HG03175 (cell line): Measurements from ENCODE around the gene CCNA2.
A peak's percentile ranks its signal among the peaks of the same experiment; 100 is the strongest.

Experiments used
- ATAC-seq: cut with Tn5 transposase; IDR thresholded peaks from one replicate; pipeline ENCODE4 v1.9.1; 2021; ENCODE audit warnings: mild to moderate bottlenecking, moderate library complexity; ENCODE audit not compliant: unreplicated experiment

The CCNA2 gene

GRCh38 chr4:121806411-121806810 lies 17.3 kb downstream of the CCNA2 start:
- ATAC-seq, result no peak

GRCh38 chr4:121801715-121802075 lies 22.0 kb downstream of the CCNA2 start:
- no peak for ATAC-seq

GRCh38 chr4:121800961-121801714 lies 22.5 kb downstream of the CCNA2 start, which contains the start of gene EXOSC9:
Gene EXOSC9, plus strand, starts transcription at chr4:121801323. Its CDS starts 102 bp downstream, at chr4:121801425.
- ATAC-seq, result peak; percentile 86

- ATAC-seq, result peak; percentile 13
These were observed 23.1 kb downstream of the CCNA2 start for GRCh38 chr4:121800638-121800960.

GRCh38 chr4:121799867-121800501 lies 23.7 kb downstream of the CCNA2 start:
- no peak for ATAC-seq

- ATAC-seq, result no peak
These were observed 24.4 kb downstream of the CCNA2 start for GRCh38 chr4:121799208-121799823.

- no peak for ATAC-seq
These were observed 27.4 kb downstream of the CCNA2 start for GRCh38 chr4:121796283-121796682.

- no peak for ATAC-seq
These were observed 29.0 kb downstream of the CCNA2 start for GRCh38 chr4:121794505-121795188.

GRCh38 chr4:121792966-121793365 lies 30.7 kb downstream of the CCNA2 start:
- ATAC-seq, result no peak

- ATAC-seq, result no peak
These were observed 32.2 kb downstream of the CCNA2 start for GRCh38 chr4:121791481-121791880.

GRCh38 chr4:121790976-121791375 lies 32.7 kb downstream of the CCNA2 start:
- no peak for ATAC-seq

GRCh38 chr4:121789960-121790829 lies 33.5 kb downstream of the CCNA2 start:
- no peak for ATAC-seq

- no peak for ATAC-seq
These were observed 34.2 kb downstream of the CCNA2 start for GRCh38 chr4:121789455-121789854.

GRCh38 chr4:121788896-121789295 lies 34.8 kb downstream of the CCNA2 start:
- peak; percentile 78 for ATAC-seq

- ATAC-seq, result no peak
These were observed 37.5 kb downstream of the CCNA2 start for GRCh38 chr4:121786221-121786620.

- ATAC-seq, result no peak
These were observed 38.2 kb downstream of the CCNA2 start for GRCh38 chr4:121785479-121785878.

GRCh38 chr4:121784975-121785374 lies 38.7 kb downstream of the CCNA2 start:
- no peak for ATAC-seq

GRCh38 chr4:121784401-121784800 lies 39.3 kb downstream of the CCNA2 start:
- ATAC-seq, result no peak

- no peak for ATAC-seq
These were observed 40.5 kb downstream of the CCNA2 start for GRCh38 chr4:121783210-121783609.

- ATAC-seq, result no peak
These were observed 44.6 kb downstream of the CCNA2 start for GRCh38 chr4:121778991-121779628.
